Subcutaneous adipose tissue (tissue), 4 donors: ENCODE measurements around the gene SEC22C. TPM values are rescaled to one million over a fixed set of nuclear protein-coding genes. Genes with fewer than 3 reads are reported as not detected.

Experiments used
- total RNA-seq, 4 donors: library from RNA; depleted of rRNA; stranded (reverse); fragments of >200 nt; gene quantifications; one replicate each; pipeline ENCODE4 v1.1.0, GENCODE V29; 2016
- TF ChIP-seq, protein P1 (sequence below): fragments of 450-650 bp; IDR thresholded peaks from one replicate; pipeline ENCODE4 v1.5.1; 2016; ENCODE audit warnings: low read depth, mild to moderate bottlenecking, control low read depth, antibody characterized with exemption, moderate library complexity

SEC22C gene
- total RNA-seq, 4 donors from 2014 or later = 45.6 to 64.3 (median 53.1) TPM

DNA sequence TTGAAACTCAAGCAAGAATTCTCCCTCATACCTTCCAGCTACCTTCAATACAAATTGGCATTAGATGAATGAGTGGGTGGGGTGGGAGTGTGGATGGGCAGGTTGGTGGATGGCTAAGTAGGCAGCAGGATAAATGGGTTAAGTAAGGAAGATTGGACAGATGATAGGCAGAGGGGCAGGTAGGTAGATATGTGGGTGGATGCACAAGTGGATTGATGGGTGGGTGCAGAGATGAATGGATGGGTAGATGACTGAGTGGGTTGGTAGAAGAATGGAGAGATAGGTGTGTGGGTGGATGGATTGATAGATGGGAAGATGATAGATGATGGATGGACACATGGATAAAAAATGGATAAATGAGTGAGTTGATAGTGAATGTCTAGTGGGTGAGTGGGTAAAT is 51.7 kb downstream of the SEC22C start:
- TF ChIP-seq, protein P1, sequence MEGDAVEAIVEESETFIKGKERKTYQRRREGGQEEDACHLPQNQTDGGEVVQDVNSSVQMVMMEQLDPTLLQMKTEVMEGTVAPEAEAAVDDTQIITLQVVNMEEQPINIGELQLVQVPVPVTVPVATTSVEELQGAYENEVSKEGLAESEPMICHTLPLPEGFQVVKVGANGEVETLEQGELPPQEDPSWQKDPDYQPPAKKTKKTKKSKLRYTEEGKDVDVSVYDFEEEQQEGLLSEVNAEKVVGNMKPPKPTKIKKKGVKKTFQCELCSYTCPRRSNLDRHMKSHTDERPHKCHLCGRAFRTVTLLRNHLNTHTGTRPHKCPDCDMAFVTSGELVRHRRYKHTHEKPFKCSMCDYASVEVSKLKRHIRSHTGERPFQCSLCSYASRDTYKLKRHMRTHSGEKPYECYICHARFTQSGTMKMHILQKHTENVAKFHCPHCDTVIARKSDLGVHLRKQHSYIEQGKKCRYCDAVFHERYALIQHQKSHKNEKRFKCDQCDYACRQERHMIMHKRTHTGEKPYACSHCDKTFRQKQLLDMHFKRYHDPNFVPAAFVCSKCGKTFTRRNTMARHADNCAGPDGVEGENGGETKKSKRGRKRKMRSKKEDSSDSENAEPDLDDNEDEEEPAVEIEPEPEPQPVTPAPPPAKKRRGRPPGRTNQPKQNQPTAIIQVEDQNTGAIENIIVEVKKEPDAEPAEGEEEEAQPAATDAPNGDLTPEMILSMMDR = no peak

- TF ChIP-seq, protein P1 = no peak
Observed at GRCh38 chr3:42529468-42529867, 52.3 kb downstream of the SEC22C start.

- TF ChIP-seq, protein P1 = no peak
Observed at GRCh38 chr3:42527368-42527917, 54.3 kb downstream of the SEC22C start.

- TF ChIP-seq, protein P1 = no peak
Observed at GRCh38 chr3:42526616-42527367, 55.0 kb downstream of the SEC22C start.

DNA sequence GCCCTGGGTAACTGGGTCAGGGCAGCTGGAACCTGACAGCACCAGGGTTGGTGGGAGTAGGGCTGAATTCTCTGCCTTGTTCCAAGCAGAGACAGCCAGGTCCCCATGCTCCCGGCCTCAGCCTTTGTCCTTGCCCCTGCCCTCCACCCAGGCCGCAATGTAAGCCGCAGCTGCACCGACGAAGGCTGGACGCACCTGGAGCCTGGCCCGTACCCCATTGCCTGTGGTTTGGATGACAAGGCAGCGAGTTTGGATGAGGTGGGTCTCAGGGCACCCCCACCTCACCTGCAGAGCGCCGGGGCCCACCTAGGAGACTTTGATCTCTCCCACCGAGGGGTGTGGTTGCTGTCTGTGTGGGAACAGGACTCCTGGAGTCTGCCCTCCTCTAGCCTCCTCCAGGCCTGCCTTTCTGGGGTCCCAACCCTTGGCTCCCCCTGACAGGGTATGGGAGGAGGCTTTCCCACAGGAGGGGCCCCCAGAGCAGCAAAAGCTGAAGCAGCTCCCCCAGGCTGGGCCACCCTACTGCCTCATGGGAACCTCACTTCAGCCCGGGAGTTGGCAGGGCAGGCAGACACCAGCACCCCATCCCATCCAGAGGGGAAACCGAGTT is 55.9 kb downstream of the SEC22C start:
- TF ChIP-seq, protein P1 = no peak

- TF ChIP-seq, protein P1 = no peak
Observed at GRCh38 chr3:42525212-42525611, 56.6 kb downstream of the SEC22C start.

GRCh38 chr3:42524751-42525150 is 57.0 kb downstream of the SEC22C start:
- TF ChIP-seq, protein P1 = no peak
